Motor neuron (in vitro differentiated cells): Measurements from ENCODE around the gene SS18L1. TPM values are rescaled to one million over a fixed set of nuclear protein-coding genes. Genes with fewer than 3 reads are reported as not detected.

Experiments
- ATAC-seq, 8 experiments: fragments of 200-7000 bp; cut with Tn5 transposase; replicated peaks in 6 of 8; 2 replicates each; pipeline ENCODE4 v1.8.0; 2021; ENCODE audit warnings: mild to moderate bottlenecking in 8 of 8, moderate library complexity in 8 of 8
- H3K27ac ChIP-seq, 2 donors: fragments of 250-450 bp; sonication (Bioruptor Pico); 2 replicates each; pipeline ENCODE4 v1.9.0; 2021; ENCODE audit warnings: antibody characterized with exemption in 2 of 2, mild to moderate bottlenecking in 2 of 2, moderate library complexity in 1 of 2
- H3K4me1 ChIP-seq, 2 donors: fragments of 250-450 bp; sonication (Bioruptor Pico); replicated peaks in 1 of 2; 2 replicates each; pipeline ENCODE4 v1.6.1; 2021; ENCODE audit warnings: antibody characterized with exemption in 2 of 2, mild to moderate bottlenecking in 2 of 2, moderate library complexity in 1 of 2
- H3K4me3 ChIP-seq, 5 donors: fragments of 250-450 bp; sonication (Bioruptor Pico); 2 replicates each; pipeline ENCODE4 v1.9.0; 2021; ENCODE audit warnings: antibody characterized with exemption in 5 of 5, mild to moderate bottlenecking in 5 of 5, moderate library complexity in 4 of 5
- WGBS, 10 experiments: fragments of 450-650 bp; shearing (Covaris generic); methylation state at CpG; one replicate each; pipeline ENCODE4 v1.0.0; 2022; 5-methylcytosine and 5-hydroxymethylcytosine counted together
- in situ Hi-C, 9 experiments: fragments of 400-800 bp; cut with MboI; loops; one replicate each; pipeline ENCODE4 v1.15.0; 2021; ENCODE audit warnings: low sequenced_read_pairs in 9 of 9, low pct_unique_long_range_greater_than_20kb in 2 of 9; ENCODE audit not compliant: unreplicated experiment in 9 of 9
- total RNA-seq, 8 experiments: library from RNA; unstranded; fragments of 300-600 nt; gene quantifications; 2 replicates each; pipeline versions ENCODE4 v1.2.3 to v1.2.4, GENCODE V29; 2022

SS18L1 gene
- total RNA-seq, 8 experiments from 2014 or later: 9.5 to 32.0 (median 29.5) TPM

DNA sequence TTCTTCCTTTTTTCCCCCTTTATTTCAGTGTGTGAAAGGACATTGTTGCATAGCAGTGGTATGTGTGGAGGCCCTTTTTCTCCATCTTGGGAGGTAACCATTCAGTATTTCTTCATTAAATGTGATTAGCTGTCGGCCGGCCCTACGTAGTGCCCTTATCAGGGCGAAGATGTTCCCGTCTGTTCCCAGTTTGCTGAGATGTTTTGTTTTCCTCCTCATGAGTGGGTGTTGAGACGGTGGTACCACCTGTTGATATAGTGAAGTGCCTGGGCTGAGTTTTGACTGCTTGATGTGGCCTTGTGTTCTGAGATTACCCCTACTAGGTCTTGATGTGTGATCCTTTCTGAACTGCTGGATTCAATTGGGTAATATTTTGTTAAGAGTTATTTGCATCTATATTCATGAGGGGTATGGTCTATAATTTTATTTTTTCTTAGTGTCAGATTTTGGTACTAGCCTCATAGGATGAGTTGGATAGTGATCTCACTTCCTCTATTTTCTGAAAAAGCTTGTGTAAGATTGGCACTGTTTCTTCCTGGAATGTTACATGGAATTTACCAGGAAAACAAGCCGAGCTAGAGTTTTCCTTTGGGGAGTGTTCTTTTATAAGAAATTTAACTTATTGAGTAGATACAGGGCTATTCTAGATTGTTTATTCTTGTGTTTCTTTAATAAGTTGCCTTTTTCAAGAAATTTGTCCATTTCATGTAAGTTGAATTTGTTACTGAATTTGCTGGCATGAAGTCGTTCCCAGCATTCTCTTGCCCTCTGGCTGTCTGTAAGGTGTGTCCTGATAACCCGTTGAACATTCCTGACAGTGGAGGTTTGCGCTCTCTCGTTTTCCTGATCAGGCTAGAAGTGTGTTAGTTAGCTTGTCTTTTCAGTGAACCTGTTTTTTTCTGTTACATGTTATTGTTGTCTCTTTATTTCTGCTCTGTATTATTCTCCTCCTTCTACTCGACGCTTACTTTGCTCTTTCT, 43.6 kb downstream of the SS18L1 start:
- in situ Hi-C loops: loop anchor here in 1 of 9 experiments (25.0 kb wide), 1 partner anchor 200 kb away; the partner anchor contains the start of gene RPS21
- 57 to 100% (median 92%) methylated on average over 2 to 13 of the region's 13 CpGs for WGBS, 10 experiments
- no peak for ATAC-seq
- H3K4me1 ChIP-seq: peaks cover 5% of the 10 kb centered on the region in 2 donors
- no peak overlapping the region for H3K27ac ChIP-seq
- H3K4me3 ChIP-seq: no peak overlapping the region

GRCh38 chr20:62190639-62191411, 47.3 kb downstream of the SS18L1 start:
- ATAC-seq: no peak
- H3K4me3 ChIP-seq: no peak overlapping the region
- in situ Hi-C loops: loop anchor here in 1 of 9 experiments (25.0 kb wide), 1 partner anchor 196 kb away; the partner anchor contains the start of gene RPS21
- H3K27ac ChIP-seq: no peak overlapping the region
- no peaks in the 10 kb centered on the region for H3K4me1 ChIP-seq
- 33 to 100% (median 79%) methylated on average over 1 to 15 of the region's 25 CpGs; no CpG with 5 or more reads in 2 of the 10 experiments for WGBS, 10 experiments

DNA sequence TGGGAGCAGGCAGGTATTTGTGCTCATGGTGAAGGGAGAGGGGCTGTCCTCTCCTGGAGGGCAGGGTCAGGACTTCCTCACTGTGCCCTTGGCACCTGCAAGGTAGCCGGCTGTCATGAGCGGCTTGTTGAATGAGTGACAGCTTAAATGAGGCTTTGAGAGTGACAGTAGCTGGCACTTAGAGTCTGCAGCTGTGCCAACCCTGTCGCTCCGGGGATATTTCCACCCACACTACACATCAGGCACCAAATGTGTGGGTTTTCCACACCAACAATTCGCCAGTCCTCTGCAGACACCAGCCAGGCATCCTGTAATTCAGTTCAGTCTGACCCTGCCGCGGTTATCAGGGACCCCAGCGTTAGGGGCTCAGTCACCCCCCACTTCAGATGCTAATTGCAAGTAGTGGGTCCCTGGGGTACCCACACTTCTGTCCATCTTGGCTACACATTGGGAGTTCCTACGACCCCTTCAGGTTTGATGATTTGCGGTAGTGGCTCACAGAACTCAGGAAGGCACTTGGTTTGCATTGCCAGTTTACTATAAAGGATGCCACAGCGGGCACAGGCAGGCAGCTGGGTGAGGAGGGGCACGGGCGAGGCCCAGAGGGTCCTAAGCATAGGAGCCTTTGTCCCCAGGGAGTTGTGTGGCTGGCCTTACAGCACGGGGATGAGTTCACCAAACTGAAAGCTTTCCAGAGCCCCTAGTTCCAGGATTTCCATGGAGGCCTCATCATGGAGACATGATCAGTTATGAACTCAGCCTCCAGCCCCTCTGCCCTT, 48.4 kb downstream of the SS18L1 start:
- no peaks in the 10 kb centered on the region for H3K4me1 ChIP-seq
- ATAC-seq: no peak
- no peak overlapping the region for H3K27ac ChIP-seq
- H3K4me3 ChIP-seq: no peak overlapping the region
- 56 to 93% (median 92%) methylated on average over 3 to 10 of the region's 14 CpGs; no CpG with 5 or more reads in 7 of the 10 experiments for WGBS, 10 experiments
- in situ Hi-C loops: loop anchor here in 1 of 9 experiments (25.0 kb wide), 1 partner anchor 195 kb away; the partner anchor contains the start of gene RPS21

DNA sequence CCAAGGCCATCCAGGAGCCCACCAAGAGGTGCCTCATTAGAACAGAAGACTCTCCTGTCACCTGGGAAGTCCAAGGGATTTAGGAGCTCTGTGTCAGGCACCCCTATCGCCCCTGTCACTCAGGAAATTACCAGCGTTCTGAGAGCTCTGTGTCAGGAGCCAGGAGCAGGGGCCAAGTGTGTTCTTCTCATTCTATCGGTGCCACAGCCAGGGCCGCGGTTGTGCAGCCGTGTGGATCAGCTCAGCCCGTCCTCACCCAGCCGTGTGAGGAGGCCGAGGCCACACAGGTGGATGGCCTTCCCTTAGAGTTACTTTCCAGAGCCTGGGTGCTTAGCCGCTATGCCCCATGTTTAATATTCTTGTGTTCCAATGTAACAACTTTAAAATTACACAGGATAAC, 49.1 kb downstream of the SS18L1 start:
- Histone ChIP-seq H3K27ac (no peak overlapping the region), H3K4me3 (no peak overlapping the region), H3K4me1 (no peaks in the 10 kb centered on the region)
- in situ Hi-C loops: loop anchor here in 1 of 9 experiments (25.0 kb wide), 1 partner anchor 195 kb away; the partner anchor contains the start of gene RPS21
- ATAC-seq: no peak
- WGBS, 10 experiments: 40 to 100% (median 85%) methylated on average over 1 to 9 of the region's 10 CpGs; no CpG with 5 or more reads in 4 of the 10 experiments

- in situ Hi-C loops: loop anchor here in 1 of 9 experiments (25.0 kb wide), 1 partner anchor 194 kb away; the partner anchor contains the start of gene RPS21
- H3K27ac ChIP-seq: no peak overlapping the region
- no peak for ATAC-seq
- 71 to 98% (median 88%) methylated on average over 4 to 15 of the region's 29 CpGs for WGBS, 10 experiments
- no peak overlapping the region for H3K4me3 ChIP-seq
- H3K4me1 ChIP-seq: no peaks in the 10 kb centered on the region
Measured at GRCh38 chr20:62193079-62194025, 49.8 kb downstream of the SS18L1 start.

- no peaks in the 10 kb centered on the region for H3K4me1 ChIP-seq
- no peak overlapping the region for H3K4me3 ChIP-seq
- ATAC-seq: no peak
- in situ Hi-C loops: loop anchor here in 1 of 9 experiments (25.0 kb wide), 1 partner anchor 192 kb away; the partner anchor contains the start of gene RPS21
- WGBS, 10 experiments: 76 to 100% (median 90%) methylated on average over 1 to 8 of the region's 8 CpGs; no CpG with 5 or more reads in 1 of the 10 experiments
- H3K27ac ChIP-seq: no peak overlapping the region
Measured at GRCh38 chr20:62195075-62195405, 51.5 kb downstream of the SS18L1 start.

GRCh38 chr20:62195736-62196135, 52.2 kb downstream of the SS18L1 start:
- Histone ChIP-seq H3K4me1 (no peaks in the 10 kb centered on the region), H3K4me3 (no peak overlapping the region), H3K27ac (no peak overlapping the region)
- in situ Hi-C loops: loop anchor here in 1 of 9 experiments (25.0 kb wide), 1 partner anchor 192 kb away; the partner anchor contains the start of gene RPS21
- ATAC-seq: no peak
- 80 to 100% (median 93%) methylated on average over 1 to 7 of the region's 10 CpGs; no CpG with 5 or more reads in 4 of the 10 experiments for WGBS, 10 experiments

DNA sequence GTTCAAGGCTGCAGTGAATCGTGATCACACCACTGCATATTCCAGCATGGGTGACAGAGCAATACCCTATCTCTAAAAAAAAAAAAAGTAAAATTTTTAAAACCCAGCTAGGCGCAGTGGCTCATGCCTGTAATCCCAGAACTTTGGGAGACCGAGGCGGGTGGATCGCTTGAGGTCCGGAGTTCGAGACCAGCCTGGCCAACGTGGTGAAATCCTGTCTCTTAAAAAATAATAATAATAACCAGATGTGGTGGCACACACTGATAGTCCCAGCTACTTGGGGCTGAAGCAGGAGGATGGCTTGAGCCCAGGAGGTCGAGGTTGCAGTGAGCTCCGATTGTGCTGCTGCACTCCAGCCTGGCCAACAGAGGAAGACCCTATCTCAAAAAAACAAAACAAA, 52.7 kb downstream of the SS18L1 start:
- no peaks in the 10 kb centered on the region for H3K4me1 ChIP-seq
- ATAC-seq: no peak
- in situ Hi-C loops: loop anchor here in 1 of 9 experiments (25.0 kb wide), 1 partner anchor 191 kb away; the partner anchor contains the start of gene RPS21
- H3K4me3 ChIP-seq: no peak overlapping the region
- H3K27ac ChIP-seq: no peak overlapping the region
- WGBS, 10 experiments: 76 to 97% (median 92%) methylated on average over 2 to 9 of the region's 10 CpGs; no CpG with 5 or more reads in 1 of the 10 experiments

DNA sequence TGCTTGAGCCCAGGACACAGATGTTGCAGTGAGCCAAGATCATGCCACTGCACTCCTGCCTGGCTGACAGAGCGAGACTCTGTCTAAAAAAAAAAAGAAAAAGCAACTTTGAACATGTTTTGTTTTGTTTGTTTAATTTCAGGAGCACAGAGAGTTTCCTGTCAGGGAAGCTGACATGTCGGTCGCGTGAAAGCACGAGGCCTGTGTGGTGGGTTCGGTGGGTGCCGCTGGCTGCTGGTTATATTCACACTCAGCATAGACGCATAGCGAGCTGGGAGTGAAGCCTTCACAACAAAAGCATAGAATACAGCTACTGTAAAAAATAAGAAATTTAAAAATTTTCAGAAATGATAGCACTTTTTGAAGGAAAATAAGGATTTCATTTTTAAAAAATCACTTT, 53.7 kb downstream of the SS18L1 start:
- in situ Hi-C loops: loop anchor here in 1 of 9 experiments (25.0 kb wide), 1 partner anchor 190 kb away; the partner anchor contains the start of gene RPS21

GRCh38 chr20:62197801-62198200, 54.2 kb downstream of the SS18L1 start:
- in situ Hi-C loops: loop anchor here in 1 of 9 experiments (25.0 kb wide), 1 partner anchor 190 kb away; the partner anchor contains the start of gene RPS21
- no peak for ATAC-seq
- Histone ChIP-seq H3K27ac (no peak overlapping the region), H3K4me1 (no peaks in the 10 kb centered on the region), H3K4me3 (no peak overlapping the region)
- WGBS, 10 experiments: 83 to 100% (median 90%) methylated on average over 1 to 14 of the region's 18 CpGs; no CpG with 5 or more reads in 1 of the 10 experiments

More for the DNA sequence above, 53.7 kb downstream of the SS18L1 start:
- WGBS, 10 experiments: 0 to 100% (median 93%) methylated on average over 1 to 8 of the region's 9 CpGs; no CpG with 5 or more reads in 3 of the 10 experiments
- Histone ChIP-seq H3K4me1 (no peaks in the 10 kb centered on the region), H3K27ac (no peak overlapping the region), H3K4me3 (no peak overlapping the region)
- ATAC-seq: no peak

DNA sequence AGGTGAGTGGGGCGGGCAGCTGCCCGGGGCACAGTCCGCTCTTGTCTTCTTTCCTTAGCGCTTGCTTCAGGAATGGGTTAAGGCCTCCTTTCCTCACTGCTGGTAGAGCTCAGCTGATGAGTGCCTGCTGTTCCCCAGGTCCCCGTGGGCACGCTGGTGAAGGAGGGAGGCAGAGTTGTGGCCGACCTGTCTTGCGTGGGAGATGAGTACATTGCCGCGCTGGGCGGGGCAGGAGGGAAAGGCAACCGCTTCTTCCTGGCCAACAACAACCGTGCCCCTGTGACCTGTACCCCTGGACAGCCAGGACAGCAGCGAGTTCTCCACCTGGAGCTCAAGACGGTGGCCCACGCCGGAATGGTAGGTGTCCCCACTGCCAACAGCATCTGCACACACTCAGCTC, 54.9 kb downstream of the SS18L1 start:
- no peak overlapping the region for H3K4me3 ChIP-seq
- in situ Hi-C loops: loop anchor here in 1 of 9 experiments (25.0 kb wide), 1 partner anchor 189 kb away; the partner anchor contains the start of gene RPS21
- H3K27ac ChIP-seq: no peak overlapping the region
- 90 to 100% (median 97%) methylated on average over 2 to 4 of the region's 17 CpGs; no CpG with 5 or more reads in 6 of the 10 experiments for WGBS, 10 experiments
- ATAC-seq: no peak
- H3K4me1 ChIP-seq: no peaks in the 10 kb centered on the region
